Prostate gland (tissue), 2 donors: ENCODE results near the gene CXorf49B.
"Not testable (repeated sequence)": the region's sequence is repeated elsewhere in the genome, so short reads cannot be mapped to it uniquely, and the experiment has no call there.

Experiments
- POLR2A ChIP-seq: fragments of 450-650 bp; IDR thresholded peaks from one replicate; pipeline ENCODE4 v1.6.1; 2016; ENCODE audit warnings: antibody characterized with exemption, mild to moderate bottlenecking
- POLR2AphosphoS5 ChIP-seq: sonication (generic); formaldehyde crosslinking; IDR thresholded peaks from one replicate; pipeline ENCODE4 v1.6.1; 2017; ENCODE audit warnings: antibody characterized with exemption
- TF ChIP-seq, protein P1 (sequence below), 4 experiments: fragments of 200-600 bp in 2 of 4; fragments of 450-650 bp in 2 of 4; sonication (generic) in 2 of 4; IDR thresholded peaks; 1 replicate in 3 of 4; 2 replicates in 1 of 4; pipeline ENCODE4 v1.5.1; 2016 to 2019; ENCODE audit warnings: antibody characterized with exemption in 4 of 4, mild to moderate bottlenecking in 2 of 4, moderate library complexity in 2 of 4

DNA sequence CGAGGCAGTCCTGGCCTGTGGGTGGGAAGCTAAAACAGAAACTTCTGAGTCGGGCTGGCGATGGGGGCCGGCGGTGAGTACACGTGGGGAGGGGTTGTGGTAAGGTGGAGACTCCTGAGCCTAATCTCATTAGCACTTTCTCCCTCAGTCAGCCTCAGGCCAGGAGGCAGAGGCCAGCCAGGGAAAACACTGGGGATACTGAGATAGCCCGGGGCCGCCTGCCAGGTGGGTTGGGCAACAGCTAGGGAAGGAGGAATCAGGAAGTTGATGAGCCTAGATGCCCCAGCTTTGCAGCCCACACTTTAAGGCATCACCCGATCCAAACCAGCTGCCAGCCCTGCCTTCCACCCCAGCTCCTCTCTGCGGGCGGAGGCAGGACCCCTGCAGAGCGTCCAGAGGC, 46.8 kb upstream of the CXorf49B start:
- TF ChIP-seq, protein P1, sequence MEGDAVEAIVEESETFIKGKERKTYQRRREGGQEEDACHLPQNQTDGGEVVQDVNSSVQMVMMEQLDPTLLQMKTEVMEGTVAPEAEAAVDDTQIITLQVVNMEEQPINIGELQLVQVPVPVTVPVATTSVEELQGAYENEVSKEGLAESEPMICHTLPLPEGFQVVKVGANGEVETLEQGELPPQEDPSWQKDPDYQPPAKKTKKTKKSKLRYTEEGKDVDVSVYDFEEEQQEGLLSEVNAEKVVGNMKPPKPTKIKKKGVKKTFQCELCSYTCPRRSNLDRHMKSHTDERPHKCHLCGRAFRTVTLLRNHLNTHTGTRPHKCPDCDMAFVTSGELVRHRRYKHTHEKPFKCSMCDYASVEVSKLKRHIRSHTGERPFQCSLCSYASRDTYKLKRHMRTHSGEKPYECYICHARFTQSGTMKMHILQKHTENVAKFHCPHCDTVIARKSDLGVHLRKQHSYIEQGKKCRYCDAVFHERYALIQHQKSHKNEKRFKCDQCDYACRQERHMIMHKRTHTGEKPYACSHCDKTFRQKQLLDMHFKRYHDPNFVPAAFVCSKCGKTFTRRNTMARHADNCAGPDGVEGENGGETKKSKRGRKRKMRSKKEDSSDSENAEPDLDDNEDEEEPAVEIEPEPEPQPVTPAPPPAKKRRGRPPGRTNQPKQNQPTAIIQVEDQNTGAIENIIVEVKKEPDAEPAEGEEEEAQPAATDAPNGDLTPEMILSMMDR (IDR thresholded peaks at IDR 0.05): not testable (repeated sequence)
- not testable (repeated sequence) for TF ChIP-seq POLR2AphosphoS5, POLR2A
